ENCODE data around the gene APC2. TPM values are rescaled to one million over a fixed set of nuclear protein-coding genes. Genes with fewer than 3 reads are reported as not detected.

APC2 gene
- total RNA-seq, 1 experiment from 2014 or later = 0.68 TPM

GRCh38 chr19:1491114-1491848 is 41.4 kb downstream of the APC2 start, which contains the start of gene REEP6:
Gene REEP6 (plus strand): TSS chr19:1491181. CDS start chr19:1491270, 89 bp downstream.
- H3K9ac ChIP-seq (ENCODE audit: extremely low read depth, insufficient read length, low read length) = no peak within 1 kb of the TSS
- no peak within 1 kb of the TSS for H2BK20ac ChIP-seq (ENCODE audit: low read depth, low read length, poor library complexity, severe bottlenecking)
- H2BK15ac ChIP-seq (ENCODE audit: low read depth, low read length) = no peak within 1 kb of the TSS
- H2BK12ac ChIP-seq (ENCODE audit: insufficient read length, low read depth, low read length) = no peak within 1 kb of the TSS
- H3K23me2 ChIP-seq (ENCODE audit: insufficient read length, low read depth, low read length, poor library complexity, severe bottlenecking) = peaks cover 9% of the 10 kb centered on the region
- Mint-ChIP-seq H3K27ac (peak within 1 kb of the TSS in 2 of 3 experiments; percentile 94 to 97; a peak in 4 of 7 replicates), H3K4me1 (peaks cover 4 to 13% of the 10 kb centered on the region in 2 experiments), H3K4me3 (peak within 1 kb of the TSS; percentile 81 to 92), H3K9me3 (no peaks in the 10 kb centered on the region; a peak in 1 of 5 replicates), H3K27me3 (ENCODE audit: low read depth) (peaks cover 45% of the 10 kb centered on the region), H3K36me3 (ENCODE audit: insufficient read depth in 1 of 3, low read depth in 3 of 3) (no peaks in the 10 kb centered on the region; a peak in 1 of 7 replicates)
- H3K18ac ChIP-seq (ENCODE audit: insufficient read length, low read depth, low read length) = no peak within 1 kb of the TSS
- no CpG with 5 or more reads among the region's 73 CpGs for WGBS (ENCODE audit: extremely low coverage, insufficient read length, low lambda C conversion rate)
- H3K4me2 ChIP-seq (ENCODE audit: insufficient read depth, insufficient read length, low read length) = peak within 1 kb of the TSS; percentile 32
- H3K27me3 ChIP-seq (ENCODE audit: insufficient read depth, low read length) = peaks cover 3% of the 10 kb centered on the region; the same call in 1 of the 2 replicates
- H4K91ac ChIP-seq (ENCODE audit: insufficient read length, low read depth, low read length) = no peak within 1 kb of the TSS
- no peaks in the 10 kb centered on the region for H4K20me1 ChIP-seq (ENCODE audit: control insufficient read depth, insufficient read depth, insufficient read length)
- no peak within 1 kb of the TSS for H3K4ac ChIP-seq (ENCODE audit: low read depth, low read length)
- H3K4me1 ChIP-seq (ENCODE audit: insufficient read depth, low read length) = no peaks in the 10 kb centered on the region
- no peak within 1 kb of the TSS for H3K56ac ChIP-seq (ENCODE audit: insufficient read length, low read depth, low read length)
- no peak within 1 kb of the TSS for H4K5ac ChIP-seq (ENCODE audit: insufficient read length, low read depth, low read length)
- no peak within 1 kb of the TSS for H2BK120ac ChIP-seq (ENCODE audit: low read depth, low read length, poor library complexity, severe bottlenecking)
- TF ChIP-seq CTCF (conservative IDR thresholded peaks at IDR 0.05) = no peak
- no peaks in the 10 kb centered on the region for H3K9me3 ChIP-seq (ENCODE audit: control insufficient read depth, low read depth, low read length)
- peak within 1 kb of the TSS; percentile 1; the same call in 1 of the 2 replicates for H3K14ac ChIP-seq (ENCODE audit: insufficient read depth, low read length)
- no peak within 1 kb of the TSS for H3K23ac ChIP-seq (ENCODE audit: insufficient read length, low read depth, low read length)
- no peaks in the 10 kb centered on the region for H3K79me2 ChIP-seq (ENCODE audit: insufficient read depth, low read length)
- H2BK5ac ChIP-seq (ENCODE audit: insufficient read length, low read length) = no peak within 1 kb of the TSS
- no peak within 1 kb of the TSS for H3T11ph ChIP-seq (ENCODE audit: low read length)
- DNase-seq = no peak
- H2AK5ac ChIP-seq (ENCODE audit: insufficient read length, low read length) = no peak within 1 kb of the TSS
- H3K79me1 ChIP-seq (ENCODE audit: insufficient read depth, low read depth, low read length, poor library complexity, severe bottlenecking) = no peaks in the 10 kb centered on the region
- H2AFZ ChIP-seq (ENCODE audit: low read length) = no peak within 1 kb of the TSS
- H3K27ac ChIP-seq (ENCODE audit: insufficient read length, low read depth, low read length) = no peak within 1 kb of the TSS
- H4K8ac ChIP-seq (replicated peaks; ENCODE audit: insufficient read length, low read depth, low read length) = no peak within 1 kb of the TSS
